Peyer's patch (tissue), 4 donors: ENCODE data around the gene FNDC1. TPM values are rescaled to one million over a fixed set of nuclear protein-coding genes. Genes with fewer than 3 reads are reported as not detected.
"Not testable (repeated sequence)": the region's sequence is repeated elsewhere in the genome, so short reads cannot be mapped to it uniquely, and the experiment has no call there.

Experiments used
- DNase-seq, 3 donors: peaks; one replicate each; pipeline ENCODE4 v3.0.0-alpha.2; 2017 to 2019
- H3K27ac ChIP-seq, 4 donors: fragments of 200-600 bp; sonication (generic); one replicate each; pipeline ENCODE4 v1.5.1; 2016 to 2019
- H3K27me3 ChIP-seq, 2 donors: fragments of 200-600 bp; sonication (generic); one replicate each; pipeline ENCODE4 v1.5.1; 2019
- H3K36me3 ChIP-seq, 3 donors: fragments of 200-600 bp; sonication (generic); one replicate each; pipeline ENCODE4 v1.5.1; 2016 to 2019
- H3K4me1 ChIP-seq, 4 donors: fragments of 200-600 bp; sonication (generic); one replicate each; pipeline ENCODE4 v1.5.1; 2016 to 2019
- H3K4me3 ChIP-seq, 4 donors: fragments of 200-600 bp; sonication (generic); 1 replicate in 3 of 4; 2 replicates in 1 of 4; pipeline ENCODE4 v1.5.1; 2016 to 2019; ENCODE audit warnings: mild to moderate bottlenecking in 1 of 4
- H3K9me3 ChIP-seq, 4 donors: fragments of 200-600 bp; sonication (generic); one replicate each; pipeline ENCODE4 v1.5.1; 2016 to 2019; ENCODE audit warnings: mild to moderate bottlenecking in 1 of 4
- CTCF ChIP-seq, 6 experiments: fragments of 450-650 bp in 4 of 6; fragments of 200-600 bp in 2 of 6; sonication (generic) in 1 of 6; IDR thresholded peaks; one replicate each; pipeline ENCODE4 v1.5.1; 2017 to 2019; ENCODE audit warnings: antibody characterized with exemption in 6 of 6, mild to moderate bottlenecking in 3 of 6, moderate library complexity in 1 of 6
- POLR2A ChIP-seq, 2 donors: fragments of 450-650 bp; IDR thresholded peaks; one replicate each; pipeline ENCODE4 v1.5.1; 2017; ENCODE audit warnings: antibody characterized with exemption in 2 of 2, mild to moderate bottlenecking in 2 of 2, moderate library complexity in 2 of 2
- total RNA-seq, 4 donors: library from RNA; depleted of rRNA; stranded (reverse); fragments of >200 nt; gene quantifications; one replicate each; pipeline ENCODE4 v1.1.0, GENCODE V29; 2016

Gene FNDC1
- total RNA-seq: 1 to 10 TPM in 1 of 4 donors, under 1 TPM in 1, not detected in 2; 0.54 to 1.7 TPM

GRCh38 chr6:159169193-159169555 is at the start of gene FNDC1:
TSS of gene FNDC1 (plus strand) at chr6:159169400. CDS start at chr6:159169597, 197 bp downstream.
- Histone ChIP-seq H3K4me3 (peak within 1 kb of the TSS; percentile 8 to 51 (median 46)), H3K27me3 (peaks cover 0 to 3% of the 10 kb centered on the region in 2 donors), H3K9me3 (no peaks in the 10 kb centered on the region), H3K4me1 (peaks cover 0 to 20% (median 3%) of the 10 kb centered on the region in 4 donors), H3K27ac (peak within 1 kb of the TSS in 2 of 4 donors; percentile 34 to 64), H3K36me3 (no peaks in the 10 kb centered on the region)
- DNase-seq: peak in 1 of 3 donors; percentile 51
- peak in 2 of 6 experiments; percentile 3 to 25 for TF ChIP-seq CTCF (IDR thresholded peaks at IDR 0.05)
- TF ChIP-seq POLR2A (IDR thresholded peaks at IDR 0.05): no peak

GRCh38 chr6:159119791-159120190 is 49.4 kb upstream of the FNDC1 start:
- peaks cover 0 to 12% (median 0%) of the 10 kb centered on the region in 4 donors for H3K4me1 ChIP-seq
- TF ChIP-seq POLR2A (IDR thresholded peaks at IDR 0.05): no peak
- no peak for TF ChIP-seq CTCF (IDR thresholded peaks at IDR 0.05)
- H3K9me3 ChIP-seq: no peaks in the 10 kb centered on the region
- H3K27me3 ChIP-seq: no peaks in the 10 kb centered on the region
- H3K4me3 ChIP-seq: no peak overlapping the region
- DNase-seq: no peak
- H3K27ac ChIP-seq: no peak overlapping the region
- no peaks in the 10 kb centered on the region for H3K36me3 ChIP-seq

- Histone ChIP-seq H3K9me3 (no peaks in the 10 kb centered on the region), H3K4me1 (peaks cover 0 to 7% (median 0%) of the 10 kb centered on the region in 4 donors), H3K27ac (no peak overlapping the region), H3K4me3 (no peak overlapping the region), H3K36me3 (no peaks in the 10 kb centered on the region), H3K27me3 (no peaks in the 10 kb centered on the region)
- TF ChIP-seq CTCF (IDR thresholded peaks at IDR 0.05): no peak
- no peak for TF ChIP-seq POLR2A (IDR thresholded peaks at IDR 0.05)
- DNase-seq: no peak
These were observed 47.7 kb upstream of the FNDC1 start for GRCh38 chr6:159121486-159121885.

- no peaks in the 10 kb centered on the region for H3K36me3 ChIP-seq
- TF ChIP-seq POLR2A (IDR thresholded peaks at IDR 0.05): no peak
- no peak for TF ChIP-seq CTCF (IDR thresholded peaks at IDR 0.05)
- no peak for DNase-seq
- no peaks in the 10 kb centered on the region for H3K9me3 ChIP-seq
- no peaks in the 10 kb centered on the region for H3K4me1 ChIP-seq
- no peaks in the 10 kb centered on the region for H3K27me3 ChIP-seq
- no peak overlapping the region for H3K27ac ChIP-seq
- no peak overlapping the region for H3K4me3 ChIP-seq
These were observed 46.7 kb upstream of the FNDC1 start for GRCh38 chr6:159122453-159122852.

- H3K27me3 ChIP-seq, H3K4me1 ChIP-seq, H3K9me3 ChIP-seq, H3K36me3 ChIP-seq, DNase-seq, H3K4me3 ChIP-seq, H3K27ac ChIP-seq: not testable (repeated sequence)
These were observed 45.4 kb upstream of the FNDC1 start for GRCh38 chr6:159123831-159124230.

GRCh38 chr6:159125014-159125609 is 44.1 kb upstream of the FNDC1 start:
- H3K36me3 ChIP-seq: no peaks in the 10 kb centered on the region

More at GRCh38 chr6:159125014-159125609, 44.1 kb upstream of the FNDC1 start:
- Histone ChIP-seq H3K9me3 (no peaks in the 10 kb centered on the region), H3K4me1 (no peaks in the 10 kb centered on the region), H3K27me3 (no peaks in the 10 kb centered on the region), H3K4me3 (no peak overlapping the region), H3K27ac (no peak overlapping the region)
- TF ChIP-seq POLR2A (IDR thresholded peaks at IDR 0.05): no peak
- TF ChIP-seq CTCF (IDR thresholded peaks at IDR 0.05): no peak
- no peak for DNase-seq
